Measurements from ENCODE around the gene EXOSC5. TPM values are rescaled to one million over a fixed set of nuclear protein-coding genes. Genes with fewer than 3 reads are reported as not detected.

The EXOSC5 gene
- total RNA-seq, 1 experiment from 2014 or later = 58.7 TPM

DNA sequence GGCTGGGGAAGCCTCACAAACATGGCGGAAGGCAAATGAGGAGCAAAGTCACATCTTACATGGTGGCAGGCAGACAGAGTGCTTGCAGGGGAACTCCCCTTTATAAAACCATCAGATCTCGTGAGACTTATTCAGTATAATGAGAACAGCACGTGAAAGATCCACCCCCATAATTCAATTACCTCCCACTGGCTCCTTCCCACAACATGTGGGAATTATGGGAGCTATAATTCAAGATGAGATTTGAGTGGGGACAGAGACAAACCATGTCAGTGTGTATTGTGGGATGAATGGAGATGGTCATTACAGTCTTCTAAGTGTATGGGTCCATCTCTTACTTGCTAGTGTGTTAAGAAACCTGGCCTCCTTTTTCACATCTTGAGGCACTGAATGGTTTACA is 4.9 kb upstream of the EXOSC5 start:
- Mint-ChIP-seq H3K27ac (no peak overlapping the region; a peak in 1 of 7 replicates), H3K9me3 (no peaks in the 10 kb centered on the region; a peak in 1 of 5 replicates), H3K4me1 (peaks cover 15% of the 10 kb centered on the region in 2 experiments), H3K27me3 (ENCODE audit: low read depth) (no peaks in the 10 kb centered on the region; the same call in 1 of the 2 replicates), H3K36me3 (ENCODE audit: insufficient read depth in 1 of 3, low read depth in 3 of 3) (peaks cover 0 to 1% (median 0%) of the 10 kb centered on the region in 3 experiments; a peak in 2 of 7 replicates), H3K4me3 (no peak overlapping the region)
- Histone ChIP-seq H4K5ac (ENCODE audit: insufficient read length, low read depth, low read length) (no peak overlapping the region), H3K14ac (ENCODE audit: insufficient read depth, low read length) (no peak overlapping the region), H2BK12ac (ENCODE audit: insufficient read length, low read depth, low read length) (no peak overlapping the region), H4K8ac (replicated peaks; ENCODE audit: insufficient read length, low read depth, low read length) (no peak overlapping the region), H3K9ac (ENCODE audit: extremely low read depth, insufficient read length, low read length) (no peak overlapping the region), H4K91ac (ENCODE audit: insufficient read length, low read depth, low read length) (no peak overlapping the region), H3K56ac (ENCODE audit: insufficient read length, low read depth, low read length) (no peak overlapping the region), H2BK20ac (ENCODE audit: low read depth, low read length, poor library complexity, severe bottlenecking) (no peak overlapping the region), H3T11ph (ENCODE audit: low read length) (no peak overlapping the region), H4K20me1 (ENCODE audit: control insufficient read depth, insufficient read depth, insufficient read length) (no peaks in the 10 kb centered on the region), H2AK5ac (ENCODE audit: insufficient read length, low read length) (no peak overlapping the region), H3K18ac (ENCODE audit: insufficient read length, low read depth, low read length) (no peak overlapping the region), H3K27ac (ENCODE audit: insufficient read length, low read depth, low read length) (no peak overlapping the region), H3K23me2 (ENCODE audit: insufficient read length, low read depth, low read length, poor library complexity, severe bottlenecking) (peaks cover 7% of the 10 kb centered on the region), H3K9me3 (ENCODE audit: control insufficient read depth, low read depth, low read length) (no peaks in the 10 kb centered on the region), H3K4me1 (ENCODE audit: insufficient read depth, low read length) (no peaks in the 10 kb centered on the region), H3K79me1 (ENCODE audit: insufficient read depth, low read depth, low read length, poor library complexity, severe bottlenecking) (peaks cover 6% of the 10 kb centered on the region), H2BK15ac (ENCODE audit: low read depth, low read length) (no peak overlapping the region), H2AFZ (ENCODE audit: low read length) (no peak overlapping the region), H2BK120ac (ENCODE audit: low read depth, low read length, poor library complexity, severe bottlenecking) (no peak overlapping the region), H3K79me2 (ENCODE audit: insufficient read depth, low read length) (no peaks in the 10 kb centered on the region), H2BK5ac (ENCODE audit: insufficient read length, low read length) (no peak overlapping the region), H3K4ac (ENCODE audit: low read depth, low read length) (no peak overlapping the region), H3K23ac (ENCODE audit: insufficient read length, low read depth, low read length) (no peak overlapping the region), H3K4me2 (ENCODE audit: insufficient read depth, insufficient read length, low read length) (no peak overlapping the region), H3K27me3 (ENCODE audit: insufficient read depth, low read length) (no peaks in the 10 kb centered on the region)
- no CpG with 5 or more reads among the region's 3 CpGs for WGBS (ENCODE audit: extremely low coverage, insufficient read length, low lambda C conversion rate)
- TF ChIP-seq, protein P1, sequence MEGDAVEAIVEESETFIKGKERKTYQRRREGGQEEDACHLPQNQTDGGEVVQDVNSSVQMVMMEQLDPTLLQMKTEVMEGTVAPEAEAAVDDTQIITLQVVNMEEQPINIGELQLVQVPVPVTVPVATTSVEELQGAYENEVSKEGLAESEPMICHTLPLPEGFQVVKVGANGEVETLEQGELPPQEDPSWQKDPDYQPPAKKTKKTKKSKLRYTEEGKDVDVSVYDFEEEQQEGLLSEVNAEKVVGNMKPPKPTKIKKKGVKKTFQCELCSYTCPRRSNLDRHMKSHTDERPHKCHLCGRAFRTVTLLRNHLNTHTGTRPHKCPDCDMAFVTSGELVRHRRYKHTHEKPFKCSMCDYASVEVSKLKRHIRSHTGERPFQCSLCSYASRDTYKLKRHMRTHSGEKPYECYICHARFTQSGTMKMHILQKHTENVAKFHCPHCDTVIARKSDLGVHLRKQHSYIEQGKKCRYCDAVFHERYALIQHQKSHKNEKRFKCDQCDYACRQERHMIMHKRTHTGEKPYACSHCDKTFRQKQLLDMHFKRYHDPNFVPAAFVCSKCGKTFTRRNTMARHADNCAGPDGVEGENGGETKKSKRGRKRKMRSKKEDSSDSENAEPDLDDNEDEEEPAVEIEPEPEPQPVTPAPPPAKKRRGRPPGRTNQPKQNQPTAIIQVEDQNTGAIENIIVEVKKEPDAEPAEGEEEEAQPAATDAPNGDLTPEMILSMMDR (conservative IDR thresholded peaks at IDR 0.05) = no peak
- DNase-seq = no peak
